BE2C (cell line): ENCODE results near the gene CD83.

Experiments used
- DNase-seq: peaks from one replicate; pipeline ENCODE4 v3.0.0-alpha.2; 2020
- H3K27me3 ChIP-seq: fragments of 250-450 bp; sonication (Bioruptor Pico); 2 replicates; pipeline ENCODE4 v1.5.1; 2020; ENCODE audit warnings: mild to moderate bottlenecking
- H3K36me3 ChIP-seq: fragments of 250-450 bp; sonication (Bioruptor Pico); 2 replicates; pipeline ENCODE4 v1.5.1; 2020; ENCODE audit warnings: mild to moderate bottlenecking
- H3K4me1 ChIP-seq: fragments of 250-450 bp; sonication (Bioruptor Pico); 2 replicates; pipeline ENCODE4 v1.5.1; 2020
- H3K4me3 ChIP-seq: 2 replicates; pipeline ENCODE4 v1.5.1; 2011; ENCODE audit warnings: low read depth, low read length
- H3K9me3 ChIP-seq: fragments of 250-450 bp; sonication (Bioruptor Pico); 2 replicates; pipeline ENCODE4 v1.5.1; 2020
- CTCF ChIP-seq: IDR thresholded peaks from 2 replicates; pipeline ENCODE4 v1.5.1; 2012; ENCODE audit warnings: mild to moderate bottlenecking, low read depth, low read length

CD83 gene

GRCh38 chr6:14092838-14093789 is 24.5 kb upstream of the CD83 start:
- DNase-seq, result no peak

GRCh38 chr6:14094721-14095120 is 22.9 kb upstream of the CD83 start:
- TF ChIP-seq CTCF, result no peak
- Histone ChIP-seq H3K4me3 (no peak overlapping the region), H3K36me3 (no peaks in the 10 kb centered on the region), H3K27me3 (no peaks in the 10 kb centered on the region), H3K9me3 (no peaks in the 10 kb centered on the region), H3K4me1 (no peaks in the 10 kb centered on the region)
- no peak for DNase-seq

More at GRCh38 chr6:14092838-14093789, 24.5 kb upstream of the CD83 start:
- TF ChIP-seq CTCF, result no peak
- H3K4me3 ChIP-seq, result no peak overlapping the region
- H3K9me3 ChIP-seq, result no peaks in the 10 kb centered on the region
- no peaks in the 10 kb centered on the region for H3K4me1 ChIP-seq
- no peaks in the 10 kb centered on the region for H3K36me3 ChIP-seq
- no peaks in the 10 kb centered on the region for H3K27me3 ChIP-seq

GRCh38 chr6:14095437-14095836 is 22.1 kb upstream of the CD83 start:
- no peak for DNase-seq
- H3K4me3 ChIP-seq, result no peak overlapping the region
- no peaks in the 10 kb centered on the region for H3K36me3 ChIP-seq
- H3K4me1 ChIP-seq, result no peaks in the 10 kb centered on the region
- TF ChIP-seq CTCF, result no peak
- no peaks in the 10 kb centered on the region for H3K9me3 ChIP-seq
- no peaks in the 10 kb centered on the region for H3K27me3 ChIP-seq

GRCh38 chr6:14100138-14100537 is 17.4 kb upstream of the CD83 start:
- H3K36me3 ChIP-seq, result no peaks in the 10 kb centered on the region
- TF ChIP-seq CTCF, result no peak
- no peaks in the 10 kb centered on the region for H3K4me1 ChIP-seq
- H3K9me3 ChIP-seq, result no peaks in the 10 kb centered on the region
- DNase-seq, result no peak
- H3K4me3 ChIP-seq, result no peak overlapping the region
- H3K27me3 ChIP-seq, result no peaks in the 10 kb centered on the region

- no peak for DNase-seq
- H3K27me3 ChIP-seq, result no peaks in the 10 kb centered on the region
- H3K4me3 ChIP-seq, result no peak overlapping the region
- no peak for TF ChIP-seq CTCF
- H3K9me3 ChIP-seq, result no peaks in the 10 kb centered on the region
- H3K4me1 ChIP-seq, result no peaks in the 10 kb centered on the region
- no peaks in the 10 kb centered on the region for H3K36me3 ChIP-seq
These were observed 16.6 kb upstream of the CD83 start for GRCh38 chr6:14100966-14101365.

GRCh38 chr6:14102383-14102782 is 15.2 kb upstream of the CD83 start:
- DNase-seq, result no peak
- no peak overlapping the region for H3K4me3 ChIP-seq
- TF ChIP-seq CTCF, result no peak
- H3K27me3 ChIP-seq, result no peaks in the 10 kb centered on the region
- H3K4me1 ChIP-seq, result no peaks in the 10 kb centered on the region
- no peaks in the 10 kb centered on the region for H3K36me3 ChIP-seq
- H3K9me3 ChIP-seq, result no peaks in the 10 kb centered on the region
